Measurements from ENCODE around the gene RABIF.

- TF ChIP-seq, protein P1, sequence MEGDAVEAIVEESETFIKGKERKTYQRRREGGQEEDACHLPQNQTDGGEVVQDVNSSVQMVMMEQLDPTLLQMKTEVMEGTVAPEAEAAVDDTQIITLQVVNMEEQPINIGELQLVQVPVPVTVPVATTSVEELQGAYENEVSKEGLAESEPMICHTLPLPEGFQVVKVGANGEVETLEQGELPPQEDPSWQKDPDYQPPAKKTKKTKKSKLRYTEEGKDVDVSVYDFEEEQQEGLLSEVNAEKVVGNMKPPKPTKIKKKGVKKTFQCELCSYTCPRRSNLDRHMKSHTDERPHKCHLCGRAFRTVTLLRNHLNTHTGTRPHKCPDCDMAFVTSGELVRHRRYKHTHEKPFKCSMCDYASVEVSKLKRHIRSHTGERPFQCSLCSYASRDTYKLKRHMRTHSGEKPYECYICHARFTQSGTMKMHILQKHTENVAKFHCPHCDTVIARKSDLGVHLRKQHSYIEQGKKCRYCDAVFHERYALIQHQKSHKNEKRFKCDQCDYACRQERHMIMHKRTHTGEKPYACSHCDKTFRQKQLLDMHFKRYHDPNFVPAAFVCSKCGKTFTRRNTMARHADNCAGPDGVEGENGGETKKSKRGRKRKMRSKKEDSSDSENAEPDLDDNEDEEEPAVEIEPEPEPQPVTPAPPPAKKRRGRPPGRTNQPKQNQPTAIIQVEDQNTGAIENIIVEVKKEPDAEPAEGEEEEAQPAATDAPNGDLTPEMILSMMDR (IDR thresholded peaks at IDR 0.05 in 8 of 11, conservative IDR thresholded peaks at IDR 0.05 in 3 of 11): no peak
- TF ChIP-seq POLR2A (IDR thresholded peaks at IDR 0.05): no peak
- no peak for TF ChIP-seq POLR2AphosphoS5 (IDR thresholded peaks at IDR 0.05)
These were observed 44.7 kb downstream of the RABIF start for GRCh38 chr1:202844259-202844658.

Data from spleen (tissue), 7 donors.